HG03575 (cell line): ENCODE data around the gene ETV1.
"Not testable (repeated sequence)": the region's sequence is repeated elsewhere in the genome, so short reads cannot be mapped to it uniquely, and the experiment has no call there.

Source experiments
- ATAC-seq: cut with Tn5 transposase; IDR thresholded peaks from one replicate; pipeline ENCODE4 v1.9.1; 2021; ENCODE audit not compliant: unreplicated experiment, insufficient number of reproducible peaks, low FRiP score; ENCODE audit errors: extremely low read depth

The ETV1 gene

GRCh38 chr7:13947535-13947934 lies 41.9 kb downstream of the ETV1 start:
- ATAC-seq, result no peak

- no peak for ATAC-seq
These were observed 43.3 kb downstream of the ETV1 start for GRCh38 chr7:13946181-13946580.

DNA sequence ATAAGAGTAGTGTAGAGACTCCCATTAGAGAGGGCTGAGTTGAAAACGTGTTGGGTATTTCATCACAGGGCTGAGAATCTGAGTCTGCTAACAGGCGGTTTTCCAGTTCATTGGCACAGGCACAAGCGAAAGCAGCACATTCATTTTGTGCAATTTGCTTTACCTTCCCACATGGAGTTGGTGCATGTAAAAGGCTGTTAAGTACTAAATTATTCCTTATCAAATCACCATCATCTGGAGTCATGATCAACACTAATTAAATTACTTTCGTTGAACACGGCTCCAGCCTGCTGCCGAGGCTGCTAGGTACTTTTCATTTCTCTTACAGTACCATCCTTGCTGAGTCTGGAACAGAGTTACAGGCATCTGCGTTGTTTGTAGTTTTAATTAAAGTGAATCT lies 43.8 kb downstream of the ETV1 start:
- no peak for ATAC-seq

DNA sequence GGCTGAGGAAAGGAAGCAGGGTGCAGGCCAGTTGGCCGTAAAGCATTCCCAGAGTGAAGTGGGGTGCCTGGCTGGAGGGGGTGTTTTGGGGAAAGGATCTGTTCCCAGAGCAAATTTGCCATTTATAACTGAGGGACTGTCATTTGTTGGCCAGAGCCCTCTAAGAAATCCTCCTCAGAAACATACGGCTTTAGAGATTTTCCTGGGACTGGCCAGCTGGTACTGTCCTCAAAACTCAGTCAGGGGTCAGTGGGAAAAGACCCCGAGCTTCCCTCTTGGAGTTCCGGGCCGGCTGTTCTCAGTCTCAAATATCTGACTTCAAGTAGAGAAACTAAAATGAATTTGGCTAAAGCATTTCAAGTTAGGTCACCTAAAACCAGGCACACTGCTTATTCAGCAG lies 55.9 kb downstream of the ETV1 start:
- no peak for ATAC-seq

GRCh38 chr7:13933091-13933490 lies 56.4 kb downstream of the ETV1 start:
- ATAC-seq, result no peak

DNA sequence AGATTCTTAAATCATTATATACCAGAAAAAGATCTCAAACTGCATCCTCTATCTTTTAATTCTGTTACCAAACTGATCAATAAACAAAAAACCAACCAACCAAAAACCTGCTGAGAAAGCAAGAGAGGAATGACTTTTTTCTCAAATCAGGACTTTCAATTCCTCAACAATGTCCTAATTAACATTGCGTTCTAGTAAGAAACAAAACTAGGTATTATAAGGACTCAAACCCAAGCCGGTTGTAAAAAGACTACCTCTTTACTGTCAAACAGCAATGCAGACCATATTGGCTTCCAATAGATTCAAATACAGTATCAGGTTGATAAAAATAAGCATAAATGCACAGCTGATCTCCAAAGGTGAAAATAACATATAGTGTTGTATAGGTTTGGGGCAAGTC lies 57.3 kb downstream of the ETV1 start:
- no peak for ATAC-seq

DNA sequence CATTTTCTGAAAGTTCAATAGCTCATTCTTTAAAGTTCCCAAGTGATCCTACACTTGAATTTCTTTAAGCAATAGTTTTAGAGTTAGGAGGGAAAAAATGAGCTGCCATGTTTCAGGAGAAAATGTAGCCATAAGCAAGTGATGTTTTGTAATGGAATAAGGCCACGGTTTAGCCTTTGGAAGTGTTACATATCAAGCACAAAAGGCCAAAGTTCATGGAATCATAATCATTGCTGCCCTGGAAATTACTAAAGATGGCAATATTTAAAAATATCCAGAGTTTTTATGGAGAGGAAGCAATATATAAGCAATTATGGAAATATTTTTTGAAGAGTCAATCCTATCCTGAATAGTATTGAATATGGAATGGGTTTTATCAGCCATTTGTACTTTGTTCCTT lies 68.4 kb downstream of the ETV1 start:
- no peak for ATAC-seq

- no peak for ATAC-seq
These were observed 69.3 kb downstream of the ETV1 start for GRCh38 chr7:13920053-13920697.

GRCh38 chr7:13918333-13918732 lies 71.1 kb downstream of the ETV1 start:
- not testable (repeated sequence) for ATAC-seq

- not testable (repeated sequence) for ATAC-seq
These were observed 72.4 kb downstream of the ETV1 start for GRCh38 chr7:13917103-13917502.

DNA sequence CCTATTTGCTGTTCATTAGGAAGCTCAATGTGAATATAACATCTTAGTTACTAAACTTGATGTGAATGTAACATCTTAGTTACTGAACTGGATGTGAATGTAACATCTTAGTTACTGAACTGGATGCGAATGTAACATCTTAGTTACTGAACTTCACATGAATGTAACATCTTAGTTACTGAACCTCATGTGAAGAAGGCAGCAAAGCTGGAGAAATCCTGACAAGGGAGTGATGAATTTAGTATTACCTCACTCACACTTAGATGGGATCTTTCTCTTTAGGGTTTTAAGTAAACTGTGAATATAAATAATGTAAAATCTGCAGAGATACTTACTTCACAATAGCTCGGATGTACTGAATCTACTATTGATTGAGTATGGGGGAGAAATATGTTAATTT lies 73.6 kb downstream of the ETV1 start:
- ATAC-seq, result no peak

DNA sequence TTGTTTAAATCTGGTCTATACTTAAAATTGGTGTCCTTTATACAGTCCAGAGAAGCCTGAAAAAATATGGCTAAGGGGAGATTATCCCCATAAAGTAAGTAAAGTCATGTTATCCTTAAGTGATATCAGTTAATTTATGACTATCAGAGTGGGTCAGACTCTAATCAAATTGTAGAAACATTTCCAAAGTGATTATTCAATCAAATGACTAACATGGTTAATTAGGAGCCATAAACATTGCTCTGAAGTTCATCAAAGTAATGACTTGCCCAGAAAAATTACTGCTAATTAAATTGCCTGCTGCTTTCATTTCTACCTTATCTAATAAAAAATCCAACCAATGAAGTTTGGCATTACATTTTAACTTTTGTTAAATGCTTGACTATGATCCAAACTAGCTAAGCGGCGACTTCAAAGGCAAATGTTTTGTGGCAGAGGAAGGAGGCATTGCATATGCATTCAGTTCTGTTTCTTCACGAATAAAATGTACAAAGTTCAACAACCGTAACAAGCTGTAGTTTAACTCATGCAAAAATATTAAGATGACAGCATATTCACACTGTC lies 76.7 kb downstream of the ETV1 start:
- no peak for ATAC-seq

- no peak for ATAC-seq
These were observed 77.6 kb downstream of the ETV1 start for GRCh38 chr7:13911909-13912308.

DNA sequence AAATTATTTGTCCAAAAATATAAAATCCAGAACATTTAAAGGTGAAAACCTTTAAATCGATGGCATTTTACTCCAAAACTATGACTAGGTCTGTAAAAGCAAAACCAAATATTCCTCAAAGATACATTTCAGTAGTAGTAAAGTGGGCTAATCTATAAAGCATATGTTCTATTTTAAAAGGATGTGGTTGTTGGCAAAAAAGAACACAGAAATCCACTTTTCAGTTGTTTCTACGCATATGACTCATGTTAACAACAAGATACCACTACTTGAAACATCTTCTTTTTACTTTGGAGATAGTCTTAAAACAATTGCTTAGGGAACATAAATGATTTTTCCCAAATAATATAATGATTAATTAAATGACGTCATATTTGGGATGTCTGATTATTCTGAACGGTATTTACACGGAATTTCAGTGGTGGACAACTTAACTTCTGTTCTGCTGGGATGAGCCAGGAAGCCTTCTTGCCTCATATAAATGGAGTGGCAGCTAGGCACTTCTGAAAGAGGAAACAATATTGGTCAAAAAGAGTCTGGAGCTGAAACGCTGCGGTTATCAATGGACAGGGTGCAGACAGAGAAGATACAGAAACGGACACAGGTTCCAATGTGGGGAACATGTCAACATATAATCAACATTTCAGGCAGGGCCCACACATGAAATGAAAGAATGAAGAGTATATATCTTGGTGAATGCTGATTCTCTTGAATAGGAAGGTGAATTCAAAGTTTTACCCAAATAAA lies 78.5 kb downstream of the ETV1 start:
- ATAC-seq, result no peak

GRCh38 chr7:13908667-13909397 lies 80.6 kb downstream of the ETV1 start:
- ATAC-seq, result no peak

DNA sequence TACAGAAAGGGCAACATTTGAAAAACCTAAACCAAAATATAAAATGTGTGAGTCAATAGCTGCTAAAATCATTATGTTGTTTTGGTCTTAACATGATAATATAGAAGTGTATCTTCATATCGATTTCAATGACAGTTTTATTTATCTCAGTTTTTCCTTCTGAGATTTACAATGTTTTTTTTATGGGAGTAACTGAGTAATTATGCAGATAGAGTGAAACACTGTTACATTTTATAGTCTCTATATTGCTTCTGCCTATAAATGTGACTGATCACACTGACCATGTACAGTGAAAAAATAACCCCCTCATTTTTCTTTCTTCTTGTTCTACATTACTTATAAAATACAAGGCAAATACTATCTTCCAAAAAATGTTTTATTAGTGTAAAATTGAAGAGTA lies 81.6 kb downstream of the ETV1 start:
- no peak for ATAC-seq

DNA sequence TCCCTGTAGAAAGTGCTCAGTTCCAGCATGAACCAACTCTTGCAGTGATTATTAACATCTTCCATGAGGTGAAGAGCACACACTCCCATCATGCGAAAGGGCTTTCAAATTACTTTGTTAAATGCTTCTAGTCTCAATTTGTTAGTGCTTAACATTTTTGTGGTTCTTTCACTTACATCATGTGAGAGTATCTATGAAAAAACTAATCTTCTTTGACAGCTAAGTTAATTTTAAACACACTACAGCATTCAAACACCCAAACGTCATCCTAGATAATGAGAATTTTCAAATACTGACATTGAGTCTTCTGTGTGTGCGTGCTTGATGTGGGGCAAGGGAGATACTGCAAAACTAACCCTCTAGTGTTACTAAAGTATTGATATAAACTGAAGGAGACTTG lies 84.8 kb downstream of the ETV1 start:
- no peak for ATAC-seq

DNA sequence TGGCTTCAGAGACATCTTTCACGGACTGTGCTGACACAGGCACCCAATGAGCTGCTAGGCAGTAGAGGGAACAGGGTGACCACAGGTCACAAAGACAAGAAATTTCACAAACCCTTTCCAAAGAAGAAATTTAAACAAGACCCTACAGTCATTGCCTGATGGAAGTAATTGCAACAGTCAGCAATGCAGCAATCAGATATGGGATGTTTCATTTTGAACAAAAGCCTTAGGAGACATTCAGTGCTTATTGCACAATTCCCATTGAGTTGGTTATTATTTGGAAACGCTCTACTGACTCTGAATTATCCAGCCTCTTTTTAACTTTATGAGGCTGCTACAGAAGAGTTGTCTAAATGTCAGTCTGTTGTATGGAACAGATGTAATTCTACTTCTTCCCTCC lies 85.5 kb downstream of the ETV1 start:
- no peak for ATAC-seq

- ATAC-seq, result no peak
These were observed 87.9 kb downstream of the ETV1 start for GRCh38 chr7:13901577-13901976.
